Measurements from ENCODE around the gene RNLS. TPM values are rescaled to one million over a fixed set of nuclear protein-coding genes. Genes with fewer than 3 reads are reported as not detected.

The RNLS gene
- total and polyA plus RNA-seq, 2 donors from 2014 or later, result 19.5 to 21.1 TPM

DNA sequence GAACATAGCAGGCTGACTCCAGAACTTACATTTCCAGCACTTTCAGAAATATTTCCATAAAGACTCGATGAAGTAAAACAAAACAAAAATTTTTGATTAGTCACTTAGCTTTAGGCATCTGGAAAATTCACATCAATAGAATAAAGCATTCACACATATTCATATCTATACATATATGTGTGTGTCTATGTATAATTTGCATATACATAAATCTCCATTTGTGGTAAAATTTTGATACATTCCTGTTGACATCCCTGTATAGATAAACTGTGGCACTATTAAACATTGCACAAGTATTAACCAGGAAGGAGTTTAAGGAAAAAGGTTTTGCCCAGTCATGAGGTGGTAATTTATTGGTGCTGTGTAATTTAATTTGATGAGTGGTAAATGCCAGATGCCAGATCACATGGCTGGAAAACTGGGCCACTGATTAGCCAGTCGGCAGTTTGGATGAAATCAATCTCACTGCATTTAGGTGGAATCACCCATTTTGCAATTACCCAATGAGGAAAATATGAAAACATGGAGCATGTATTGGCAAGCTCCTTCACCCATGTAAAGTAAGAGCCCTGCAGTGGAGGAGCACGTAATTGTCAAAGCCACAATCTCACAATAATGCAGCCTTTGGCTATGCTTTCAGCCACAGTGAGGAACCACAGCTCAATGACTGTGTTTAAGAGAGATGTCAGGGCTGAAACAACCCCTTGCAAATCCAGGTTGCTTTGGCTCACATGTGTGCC, 294.6 kb downstream of the RNLS start:
- FAIRE-seq (no peak), DNase-seq (no peak)
- intact Hi-C loops (cut with DNase I), result no loop called here

DNA sequence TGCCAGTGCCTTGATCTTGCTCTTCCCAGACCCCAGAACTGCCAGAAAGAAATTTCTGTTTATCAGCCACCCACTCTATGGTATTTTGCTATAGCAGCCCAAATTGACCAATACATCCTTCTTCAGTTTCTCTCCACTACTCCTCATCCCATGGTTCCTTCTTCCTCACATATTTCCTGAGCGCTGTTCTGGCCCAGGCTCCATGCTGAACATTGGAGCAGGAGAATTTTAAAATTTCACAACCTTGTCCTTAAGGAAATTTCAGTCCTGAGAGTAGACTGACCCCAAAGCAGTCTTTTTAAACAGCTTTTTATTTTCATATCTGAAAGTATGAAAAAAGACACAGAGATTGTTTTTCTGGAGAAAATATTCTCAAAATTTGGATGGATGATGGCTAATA, 297.1 kb downstream of the RNLS start:
- intact Hi-C loops (cut with DNase I), result no loop called here
- Histone ChIP-seq H3K36me3 (ENCODE audit: control insufficient read depth in 2 of 3, insufficient read depth in 3 of 3, low read length in 3 of 3) (no peaks in the 10 kb centered on the region), H3K4me1 (ENCODE audit: control insufficient read depth in 2 of 3, insufficient read depth in 2 of 3, low read depth in 1 of 3, low read length in 3 of 3) (peaks cover 0 to 3% (median 0%) of the 10 kb centered on the region in 3 donors), H3K4me3 (ENCODE audit: low read length in 3 of 3) (no peak overlapping the region), H3K27ac (ENCODE audit: low read depth in 2 of 2, low read length in 2 of 2) (no peak overlapping the region), H3K9ac (ENCODE audit: low read length in 3 of 3) (no peak overlapping the region), H3K27me3 (ENCODE audit: control insufficient read depth, insufficient read depth, low read length) (no peaks in the 10 kb centered on the region), H3K9me3 (ENCODE audit: control insufficient read depth in 2 of 3, insufficient read depth in 1 of 3, low read length in 3 of 3) (no peaks in the 10 kb centered on the region)
- DNase-seq, result no peak
- no peak for TF ChIP-seq CTCF (IDR thresholded peaks at IDR 0.05; ENCODE audit: borderline replicate concordance, extremely low read depth, insufficient read depth)
- no peak for FAIRE-seq

More for the DNA sequence above, 294.6 kb downstream of the RNLS start:
- Histone ChIP-seq H3K9ac (ENCODE audit: low read length in 3 of 3) (no peak overlapping the region), H3K4me3 (ENCODE audit: low read length in 3 of 3) (no peak overlapping the region), H3K27ac (ENCODE audit: low read depth in 2 of 2, low read length in 2 of 2) (no peak overlapping the region), H3K4me1 (ENCODE audit: control insufficient read depth in 2 of 3, insufficient read depth in 2 of 3, low read depth in 1 of 3, low read length in 3 of 3) (peaks cover 0 to 3% (median 0%) of the 10 kb centered on the region in 3 donors), H3K27me3 (ENCODE audit: control insufficient read depth, insufficient read depth, low read length) (no peaks in the 10 kb centered on the region), H3K36me3 (ENCODE audit: control insufficient read depth in 2 of 3, insufficient read depth in 3 of 3, low read length in 3 of 3) (no peaks in the 10 kb centered on the region), H3K9me3 (ENCODE audit: control insufficient read depth in 2 of 3, insufficient read depth in 1 of 3, low read length in 3 of 3) (no peaks in the 10 kb centered on the region)
- TF ChIP-seq CTCF (IDR thresholded peaks at IDR 0.05; ENCODE audit: borderline replicate concordance, extremely low read depth, insufficient read depth), result no peak

DNA sequence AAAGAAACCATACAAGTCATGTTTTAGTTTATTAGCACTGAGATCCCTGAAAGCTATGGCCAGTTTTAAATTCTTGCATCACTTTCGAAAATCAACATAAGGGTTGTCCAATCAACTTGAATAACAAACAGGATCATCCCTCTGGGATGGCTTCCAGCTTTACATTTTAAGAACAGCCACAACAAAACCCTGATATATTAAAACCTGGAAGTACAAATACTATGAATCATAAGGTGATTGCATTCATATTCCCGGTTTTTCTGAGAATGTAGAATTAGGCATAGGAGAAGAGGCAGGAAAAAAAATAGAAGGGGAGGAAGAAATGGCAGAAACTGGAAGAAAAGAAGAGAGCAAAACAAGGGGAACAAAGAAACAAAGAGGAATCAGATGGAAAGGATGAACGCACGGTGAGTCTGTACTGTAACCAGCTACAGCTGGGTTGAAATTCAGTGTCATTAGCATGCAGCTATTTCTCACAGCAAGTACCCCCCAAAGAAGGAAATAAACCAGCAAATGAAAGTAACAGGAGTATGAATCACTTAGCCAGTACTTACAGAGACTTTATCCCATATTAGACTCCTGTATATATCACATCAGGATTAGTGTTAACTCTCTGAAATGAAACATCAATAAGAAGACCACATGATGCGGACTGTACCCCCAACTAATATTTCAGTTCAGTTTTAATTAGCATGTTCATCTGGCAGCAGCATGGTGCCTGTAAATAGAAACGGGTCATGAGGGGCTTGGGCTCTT, 301.3 kb downstream of the RNLS start:
- H3K4me1 ChIP-seq (ENCODE audit: control insufficient read depth in 2 of 3, insufficient read depth in 2 of 3, low read depth in 1 of 3, low read length in 3 of 3), result no peaks in the 10 kb centered on the region
- TF ChIP-seq CTCF (IDR thresholded peaks at IDR 0.05; ENCODE audit: borderline replicate concordance, extremely low read depth, insufficient read depth), result no peak
- H3K4me3 ChIP-seq (ENCODE audit: low read length in 3 of 3), result no peak overlapping the region
- no peak overlapping the region for H3K27ac ChIP-seq (ENCODE audit: low read depth in 2 of 2, low read length in 2 of 2)
- H3K9ac ChIP-seq (ENCODE audit: low read length in 3 of 3), result no peak overlapping the region
- DNase-seq (peak in 2 of 5 donors; percentile 14 to 17), FAIRE-seq (no peak)
- no peaks in the 10 kb centered on the region for H3K27me3 ChIP-seq (ENCODE audit: control insufficient read depth, insufficient read depth, low read length)
- intact Hi-C loops (cut with DNase I), result no loop called here
- H3K9me3 ChIP-seq (ENCODE audit: control insufficient read depth in 2 of 3, insufficient read depth in 1 of 3, low read length in 3 of 3), result no peaks in the 10 kb centered on the region
- no peaks in the 10 kb centered on the region for H3K36me3 ChIP-seq (ENCODE audit: control insufficient read depth in 2 of 3, insufficient read depth in 3 of 3, low read length in 3 of 3)
